CMK (cell line): Measurements from ENCODE around the gene RBAK.
"Not testable (repeated sequence)": the region's sequence is repeated elsewhere in the genome, so short reads cannot be mapped to it uniquely, and the experiment has no call there.

Source experiments
- DNase-seq: peaks from one replicate; pipeline ENCODE4 v3.0.0-alpha.2; 2010; ENCODE audit warnings: low read depth

The RBAK gene

DNA sequence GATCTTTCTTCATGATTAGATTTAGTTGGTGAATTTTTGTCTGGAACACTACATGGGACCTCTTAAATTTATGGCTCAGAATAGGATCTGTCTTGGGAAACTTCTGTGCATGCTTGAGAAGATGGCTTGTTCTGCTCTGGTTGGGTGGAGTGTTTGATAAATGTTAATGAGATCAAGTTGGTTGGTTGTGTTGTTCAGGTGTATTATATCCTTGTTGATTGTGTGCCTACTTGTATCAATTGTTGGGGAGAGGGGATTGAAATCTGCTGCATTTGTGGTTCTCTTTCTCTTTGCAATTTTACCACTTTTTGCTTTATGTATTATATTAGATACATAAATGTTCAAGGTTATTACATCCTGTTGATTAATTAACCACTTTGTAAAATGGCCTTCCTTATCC, 6.1 kb downstream of the RBAK start:
- DNase-seq = not testable (repeated sequence)

DNA sequence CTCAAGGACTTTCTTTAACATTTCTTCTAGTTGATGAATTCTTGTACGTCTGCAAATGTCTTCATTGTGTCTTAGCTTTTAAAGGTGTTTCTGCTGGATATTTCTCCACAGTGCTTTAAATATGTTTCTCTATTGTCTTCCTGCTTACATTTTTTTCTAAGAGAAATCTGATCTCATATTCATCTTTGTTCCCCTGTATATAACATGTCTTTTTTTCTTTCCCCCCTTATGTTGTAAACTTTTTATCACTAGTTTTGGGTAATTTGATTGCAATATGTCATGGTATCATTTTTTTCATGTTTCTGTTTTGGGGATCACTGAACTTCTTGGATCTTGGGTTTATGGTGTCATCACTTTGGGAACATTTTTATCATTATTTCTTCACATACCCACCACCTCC, 7.5 kb downstream of the RBAK start:
- DNase-seq = no peak

GRCh38 chr7:5063698-5064097, 18.0 kb downstream of the RBAK start:
- DNase-seq = no peak

GRCh38 chr7:5064391-5065106, 18.9 kb downstream of the RBAK start:
- DNase-seq = no peak

DNA sequence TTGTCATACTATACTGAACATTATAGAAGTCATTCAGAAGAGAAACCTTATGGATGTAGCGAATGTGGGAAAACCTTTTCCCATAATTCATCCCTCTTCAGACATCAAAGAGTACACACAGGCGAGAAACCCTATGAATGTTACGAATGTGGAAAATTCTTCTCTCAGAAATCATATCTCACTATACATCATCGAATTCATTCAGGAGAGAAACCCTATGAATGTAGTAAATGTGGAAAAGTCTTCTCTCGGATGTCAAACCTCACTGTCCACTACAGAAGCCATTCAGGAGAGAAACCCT, 19.4 kb downstream of the RBAK start:
- no peak for DNase-seq

DNA sequence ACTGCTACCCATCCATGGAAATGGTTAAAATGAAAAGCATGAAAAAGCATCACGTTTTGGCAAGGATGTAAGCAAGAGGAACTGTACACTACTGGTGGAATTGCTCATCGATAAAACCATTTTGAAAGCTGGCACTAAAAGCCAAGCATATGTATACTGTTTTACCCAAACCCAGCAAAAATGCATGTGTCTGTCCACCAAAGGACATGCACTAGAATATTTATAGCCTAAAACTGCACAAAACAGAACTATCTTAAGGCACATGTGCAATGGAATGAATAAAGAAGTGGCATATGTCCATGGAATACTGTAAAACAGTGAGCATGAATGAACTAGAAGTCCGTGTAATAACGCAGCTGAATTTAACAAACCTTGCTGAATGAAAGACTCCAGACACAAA, 22.9 kb downstream of the RBAK start:
- DNase-seq = no peak

GRCh38 chr7:5070206-5070605, 24.5 kb downstream of the RBAK start:
- DNase-seq = no peak

DNA sequence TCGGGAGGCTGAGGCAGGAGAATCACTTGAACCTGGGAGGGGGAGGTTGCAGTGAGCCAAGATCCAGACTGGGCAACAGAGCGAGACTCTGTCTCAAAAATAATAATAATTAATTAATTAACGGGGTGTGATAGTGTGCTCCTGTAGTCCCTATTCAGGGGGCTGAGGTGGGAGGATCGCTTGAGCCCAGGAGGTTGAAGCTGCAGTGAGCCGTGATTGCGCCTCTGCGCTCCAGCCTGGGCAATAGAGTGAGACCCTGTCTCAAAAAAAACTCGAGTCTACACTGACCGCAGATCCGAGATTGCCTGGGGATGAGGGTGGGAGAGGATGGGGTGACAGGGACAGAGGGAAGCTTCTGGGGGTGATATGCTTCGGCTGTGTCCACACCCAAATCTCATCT, 29.5 kb downstream of the RBAK start:
- not testable (repeated sequence) for DNase-seq

GRCh38 chr7:5077740-5078139, 32.1 kb downstream of the RBAK start:
- no peak for DNase-seq

DNA sequence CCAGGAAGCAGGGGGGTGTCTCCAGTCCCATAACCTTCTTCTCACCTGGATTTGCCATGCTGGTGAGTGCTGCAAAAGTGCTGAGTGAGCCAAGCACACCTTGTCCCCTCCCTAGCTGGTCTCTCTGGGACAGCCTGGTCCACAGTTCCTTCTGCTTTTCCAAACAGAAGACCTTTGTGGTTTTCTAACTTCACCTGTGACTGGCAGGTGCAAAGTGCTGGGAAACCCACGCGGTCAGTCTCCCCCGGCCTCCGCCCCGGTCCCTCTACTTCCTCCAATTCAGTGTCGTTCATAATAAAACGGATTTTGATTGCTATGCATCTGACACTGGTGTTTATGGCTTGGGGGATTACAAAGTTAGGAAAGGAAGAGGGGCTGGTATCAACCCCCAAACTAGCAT, 37.1 kb downstream of the RBAK start:
- DNase-seq = no peak

DNA sequence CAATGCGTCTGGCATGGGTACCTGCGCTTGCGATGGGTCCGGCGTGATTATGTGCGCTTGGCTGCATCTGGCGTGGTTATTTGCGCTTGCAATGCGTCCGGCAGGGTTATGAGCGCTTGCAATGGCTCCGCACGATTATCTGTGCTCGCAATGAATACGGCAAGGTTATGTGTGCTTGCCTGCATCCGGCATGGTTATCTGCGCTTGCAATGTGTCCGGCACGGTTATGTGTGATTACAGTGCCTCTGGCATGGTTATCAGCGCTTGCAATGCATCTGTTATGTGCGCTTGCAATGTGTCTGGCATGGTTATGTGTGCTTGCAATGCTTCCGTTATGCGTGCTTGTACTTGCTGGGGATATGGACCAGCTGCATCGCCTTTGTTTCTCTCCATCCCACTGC, 37.7 kb downstream of the RBAK start:
- DNase-seq = peak; percentile 50

- DNase-seq = no peak
These were observed 40.6 kb downstream of the RBAK start for GRCh38 chr7:5086256-5086655.

- not testable (repeated sequence) for DNase-seq
These were observed 42.7 kb downstream of the RBAK start for GRCh38 chr7:5088228-5088833.

- no peak for DNase-seq
These were observed 43.2 kb downstream of the RBAK start for GRCh38 chr7:5088906-5089305.

GRCh38 chr7:5093948-5094347, 48.3 kb downstream of the RBAK start:
- DNase-seq = no peak

DNA sequence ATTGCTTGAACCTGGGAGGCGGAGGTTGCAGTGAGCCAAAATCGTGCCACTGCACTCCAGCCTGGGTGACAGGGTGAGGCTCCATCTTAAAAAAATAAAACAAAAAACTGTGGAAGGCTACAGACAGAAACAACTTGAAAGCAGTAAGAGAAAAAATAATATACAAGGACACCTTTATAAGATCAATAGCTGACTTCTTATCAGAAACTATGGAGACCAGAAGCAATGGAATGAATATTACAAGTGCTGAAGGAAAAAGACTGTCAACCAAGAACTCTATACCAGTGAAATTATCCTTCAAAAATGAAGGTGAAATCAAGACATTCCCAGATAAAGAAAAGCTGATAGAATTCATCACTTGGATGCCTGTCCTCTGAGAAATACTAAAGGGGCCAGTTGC, 49.0 kb downstream of the RBAK start:
- DNase-seq = no peak

- no peak for DNase-seq
These were observed 70.7 kb downstream of the RBAK start for GRCh38 chr7:5116359-5116758.

DNA sequence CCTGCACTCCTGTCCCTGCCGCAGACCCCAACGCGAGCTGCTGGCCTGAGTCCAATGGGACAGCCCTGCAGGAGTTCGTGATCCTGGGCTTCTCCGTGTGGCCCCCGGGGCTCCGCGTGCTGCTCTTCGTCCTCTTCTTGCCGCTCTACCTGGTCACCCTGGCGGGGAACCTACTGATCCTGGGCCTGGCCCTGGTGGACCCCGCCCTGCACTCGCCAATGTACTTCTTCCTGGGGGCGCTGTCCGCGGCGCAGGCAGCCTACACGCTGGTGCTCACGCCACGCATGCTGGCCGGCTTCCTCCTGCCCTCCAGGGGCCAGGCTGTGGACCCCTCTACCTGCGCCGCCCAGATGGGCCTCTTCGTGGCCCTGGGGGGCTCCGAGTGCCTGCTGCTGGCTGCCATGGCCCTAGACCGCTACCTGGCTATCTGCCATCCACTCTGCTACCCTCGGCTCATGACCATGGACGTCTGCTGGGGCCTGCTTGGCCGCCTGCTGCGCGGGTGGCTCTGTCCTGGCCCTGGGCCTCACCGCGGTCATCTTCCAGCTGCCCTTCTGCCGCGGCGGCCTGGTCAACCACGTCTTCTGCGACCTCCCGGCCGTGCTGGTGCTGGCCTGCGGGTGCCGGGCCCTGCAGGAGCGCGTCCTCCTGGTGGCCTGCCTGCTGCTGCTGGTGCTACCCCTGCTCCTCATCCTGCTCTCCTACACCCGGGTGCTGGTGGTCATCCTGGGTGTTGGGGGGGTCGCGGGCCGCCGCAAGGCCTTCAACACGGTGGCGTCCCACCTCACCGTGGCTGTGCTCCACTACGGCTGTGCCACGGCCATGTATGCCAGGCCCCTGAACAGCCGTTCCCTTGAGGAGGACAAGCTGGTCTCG, 71.7 kb downstream of the RBAK start:
- no peak for DNase-seq
